ENCODE results near the gene USP14.

USP14 gene

DNA sequence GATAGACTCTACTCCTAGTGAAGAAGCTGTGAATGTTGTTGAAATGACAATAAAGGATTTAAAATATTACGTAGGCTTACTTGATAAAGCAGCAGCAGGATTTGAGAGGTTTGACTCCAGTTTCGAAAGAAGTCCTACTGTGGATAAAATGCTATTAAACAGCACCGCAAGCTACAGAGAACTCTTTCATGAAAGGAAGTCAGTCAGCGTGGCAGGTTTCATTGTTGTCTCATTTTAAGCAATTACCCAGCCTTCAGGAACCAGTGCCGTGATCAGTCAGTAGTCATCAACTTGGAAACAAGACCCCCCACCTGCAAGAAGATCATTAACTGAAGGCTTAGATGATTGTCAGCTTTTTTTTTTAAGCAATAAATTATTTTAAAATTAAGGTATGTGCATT is 14.0 kb downstream of the USP14 start (continued):
- TF ChIP-seq ZNF362 (tag by site-specific recombination; IDR thresholded peaks at IDR 0.05), result no peak
- TF ChIP-seq HOXD13 (CRISPR knock-in tag; IDR thresholded peaks at IDR 0.05; ENCODE audit: borderline replicate concordance), result no peak
- no peak for TF ChIP-seq ZNF426 (tag by site-specific recombination; IDR thresholded peaks at IDR 0.05)
- TF ChIP-seq REPIN1 (tag by site-specific recombination; IDR thresholded peaks at IDR 0.05; ENCODE audit: low read depth), result no peak
- no peak for TF ChIP-seq ZBTB17 (tag by site-specific recombination; IDR thresholded peaks at IDR 0.05)
- TF ChIP-seq ZNF48 (tag by site-specific recombination; IDR thresholded peaks at IDR 0.05), result no peak
- TF ChIP-seq ELK4 (IDR thresholded peaks at IDR 0.05; ENCODE audit: borderline replicate concordance, low read depth, low read length), result no peak
- no peak for TF ChIP-seq ZNF830 (tag by site-specific recombination; IDR thresholded peaks at IDR 0.05; ENCODE audit: low read depth)
- no peak for TF ChIP-seq ZNF302 (tag by site-specific recombination; IDR thresholded peaks at IDR 0.05; ENCODE audit: low read depth)

DNA sequence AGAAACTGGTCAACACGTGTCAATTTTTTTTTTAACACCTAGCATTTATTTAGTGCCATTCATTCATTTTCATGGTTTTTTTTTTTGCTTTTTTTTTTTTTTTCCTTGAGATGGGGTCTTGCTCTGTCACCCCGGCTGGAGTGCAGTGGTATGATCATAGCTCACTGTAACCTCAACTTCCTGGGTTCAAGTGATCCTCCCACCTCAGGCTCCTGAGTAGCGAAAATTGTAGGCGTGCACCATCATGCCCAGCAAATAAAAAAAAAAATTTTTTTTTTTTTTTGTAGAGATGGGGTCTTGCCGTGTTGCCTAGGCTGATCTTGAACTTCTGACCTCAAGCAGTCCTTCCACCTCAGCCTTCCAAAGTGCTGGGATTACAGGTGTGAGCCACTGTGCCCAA is 21.1 kb downstream of the USP14 start:
- Histone ChIP-seq H3K9me3 (ENCODE audit: control insufficient read depth, insufficient read depth, low read depth, low read length) (no peaks in the 10 kb centered on the region), H3K4me3 (ENCODE audit: low read depth, low read length) (no peak overlapping the region), H3K4me1 (ENCODE audit: control insufficient read depth, insufficient read depth, low read length) (peaks cover 13% of the 10 kb centered on the region), H3K27ac (ENCODE audit: extremely low read depth, low read depth, low read length) (no peak overlapping the region), H3K36me3 (ENCODE audit: control insufficient read depth in 2 of 2, insufficient read depth in 1 of 2, low read length in 2 of 2) (peaks cover 33 to 51% of the 10 kb centered on the region in 2 experiments)
- 0 out of 2 replicates have a peak, but pooled peaks have one; percentile 30 for TF ChIP-seq ZNF362 (tag by site-specific recombination; IDR thresholded peaks at IDR 0.05)
- TF ChIP-seq, protein P1, sequence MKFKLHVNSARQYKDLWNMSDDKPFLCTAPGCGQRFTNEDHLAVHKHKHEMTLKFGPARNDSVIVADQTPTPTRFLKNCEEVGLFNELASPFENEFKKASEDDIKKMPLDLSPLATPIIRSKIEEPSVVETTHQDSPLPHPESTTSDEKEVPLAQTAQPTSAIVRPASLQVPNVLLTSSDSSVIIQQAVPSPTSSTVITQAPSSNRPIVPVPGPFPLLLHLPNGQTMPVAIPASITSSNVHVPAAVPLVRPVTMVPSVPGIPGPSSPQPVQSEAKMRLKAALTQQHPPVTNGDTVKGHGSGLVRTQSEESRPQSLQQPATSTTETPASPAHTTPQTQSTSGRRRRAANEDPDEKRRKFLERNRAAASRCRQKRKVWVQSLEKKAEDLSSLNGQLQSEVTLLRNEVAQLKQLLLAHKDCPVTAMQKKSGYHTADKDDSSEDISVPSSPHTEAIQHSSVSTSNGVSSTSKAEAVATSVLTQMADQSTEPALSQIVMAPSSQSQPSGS (tag by site-specific recombination; IDR thresholded peaks at IDR 0.05; ENCODE audit: low read depth), result no peak
- POLR2A ChIA-PET, result interaction anchor here (0.9 kb wide), 1 partner anchor 21 kb away, joined by 5 read pairs; the partner anchor contains the start of gene USP14
- CTCF ChIA-PET, result interaction anchor here (1.1 to 1.5 kb wide), 2 partner anchors 13 to 16 kb away, joined by 4 to 6 read pairs; no protein-coding TSS in a partner anchor

- Histone ChIP-seq H3K36me3 (ENCODE audit: control insufficient read depth in 2 of 2, insufficient read depth in 1 of 2, low read length in 2 of 2) (peaks cover 38 to 64% of the 10 kb centered on the region in 2 experiments), H3K4me3 (ENCODE audit: low read depth, low read length) (no peak overlapping the region), H3K27ac (ENCODE audit: extremely low read depth, low read depth, low read length) (no peak overlapping the region), H3K4me1 (ENCODE audit: control insufficient read depth, insufficient read depth, low read length) (peaks cover 13% of the 10 kb centered on the region), H3K9me3 (ENCODE audit: control insufficient read depth, insufficient read depth, low read depth, low read length) (no peaks in the 10 kb centered on the region)
- TF ChIP-seq ZNF843 (tag by site-specific recombination; IDR thresholded peaks at IDR 0.05), result no peak
- TF ChIP-seq ZNF239 (tag by site-specific recombination; IDR thresholded peaks at IDR 0.05), result no peak
- TF ChIP-seq ZNF558 (tag by site-specific recombination; IDR thresholded peaks at IDR 0.05), result peak; percentile 86
- ChIA-PET POLR2A (no interaction called here), CTCF (no interaction called here)
Observed at GRCh38 chr18:181711-182110, 23.4 kb downstream of the USP14 start.

DNA sequence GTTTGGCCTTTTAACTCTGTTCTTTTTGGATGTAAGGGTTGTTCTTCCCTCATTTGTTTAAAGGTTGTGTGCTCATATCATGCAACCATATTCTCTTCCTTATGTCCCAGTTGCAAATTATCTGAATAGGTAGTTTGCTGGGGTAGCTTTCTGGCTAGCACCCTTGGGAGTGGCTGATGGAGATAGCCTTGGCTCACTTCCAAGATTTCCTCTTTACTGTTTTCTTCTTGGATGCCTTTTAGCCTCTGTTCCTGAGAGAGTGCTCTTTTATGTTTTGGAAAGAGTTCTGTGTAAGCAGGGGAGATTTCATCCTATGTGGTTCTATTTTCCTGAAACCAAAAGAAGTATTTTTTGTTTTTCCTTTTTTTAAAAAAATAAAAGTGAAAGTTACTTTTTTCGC is 25.4 kb downstream of the USP14 start:
- Histone ChIP-seq H3K9me3 (ENCODE audit: control insufficient read depth, insufficient read depth, low read depth, low read length) (no peaks in the 10 kb centered on the region), H3K36me3 (ENCODE audit: control insufficient read depth in 2 of 2, insufficient read depth in 1 of 2, low read length in 2 of 2) (peaks cover 33 to 63% of the 10 kb centered on the region in 2 experiments), H3K4me1 (ENCODE audit: control insufficient read depth, insufficient read depth, low read length) (peaks cover 19% of the 10 kb centered on the region), H3K4me3 (ENCODE audit: low read depth, low read length) (no peak overlapping the region), H3K27ac (ENCODE audit: extremely low read depth, low read depth, low read length) (no peak overlapping the region)
- CTCF ChIA-PET, result no interaction called here
- POLR2A ChIA-PET, result interaction anchor here (1.1 kb wide), 1 partner anchor 11 kb away, joined by 4 read pairs; no protein-coding TSS in a partner anchor
- TF ChIP-seq OSR2 (tag by site-specific recombination; IDR thresholded peaks at IDR 0.05) (0 out of 2 replicates have a peak, but pooled peaks have one; percentile 26), ZNF426 (tag by site-specific recombination; IDR thresholded peaks at IDR 0.05) (no peak), ZNF843 (tag by site-specific recombination; IDR thresholded peaks at IDR 0.05) (no peak), PRDM1 (tag by site-specific recombination; IDR thresholded peaks at IDR 0.05) (peak; percentile 71), ZNF148 (tag by site-specific recombination; IDR thresholded peaks at IDR 0.05; ENCODE audit: borderline replicate concordance) (no peak), KLF7 (tag by site-specific recombination; IDR thresholded peaks at IDR 0.05; ENCODE audit: borderline replicate concordance) (no peak)
- TF ChIP-seq, protein P2, sequence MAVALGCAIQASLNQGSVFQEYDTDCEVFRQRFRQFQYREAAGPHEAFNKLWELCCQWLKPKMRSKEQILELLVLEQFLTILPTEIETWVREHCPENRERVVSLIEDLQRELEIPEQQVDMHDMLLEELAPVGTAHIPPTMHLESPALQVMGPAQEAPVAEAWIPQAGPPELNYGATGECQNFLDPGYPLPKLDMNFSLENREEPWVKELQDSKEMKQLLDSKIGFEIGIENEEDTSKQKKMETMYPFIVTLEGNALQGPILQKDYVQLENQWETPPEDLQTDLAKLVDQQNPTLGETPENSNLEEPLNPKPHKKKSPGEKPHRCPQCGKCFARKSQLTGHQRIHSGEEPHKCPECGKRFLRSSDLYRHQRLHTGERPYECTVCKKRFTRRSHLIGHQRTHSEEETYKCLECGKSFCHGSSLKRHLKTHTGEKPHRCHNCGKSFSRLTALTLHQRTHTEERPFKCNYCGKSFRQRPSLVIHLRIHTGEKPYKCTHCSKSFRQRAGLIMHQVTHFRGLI (tag by site-specific recombination; IDR thresholded peaks at IDR 0.05), result no peak

All from HEK293 (cell line).